ENCODE measurements around the gene PHYKPL. TPM values are rescaled to one million over a fixed set of nuclear protein-coding genes. Genes with fewer than 3 reads are reported as not detected.

The PHYKPL gene
- polyA plus RNA-seq, 1 donor from 2014 or later, result 16.9 TPM

GRCh38 chr5:178182158-178182876, 50.3 kb downstream of the PHYKPL start:
- no peak overlapping the region for H2AFZ ChIP-seq (ENCODE audit: low read depth, low read length)
- no peak overlapping the region for H3K4me2 ChIP-seq (ENCODE audit: low read length)
- no peaks in the 10 kb centered on the region for H3K9me3 ChIP-seq (ENCODE audit: low read length)
- H3K4me3 ChIP-seq (ENCODE audit: low read length), result no peak overlapping the region
- no peak overlapping the region for H3K9ac ChIP-seq (ENCODE audit: low read length)
- no peaks in the 10 kb centered on the region for H4K20me1 ChIP-seq (ENCODE audit: insufficient read depth)
- no peak overlapping the region for H3K27ac ChIP-seq (ENCODE audit: low read length)
- TF ChIP-seq REST (IDR thresholded peaks at IDR 0.05; ENCODE audit: borderline replicate concordance), result no peak
- no peak for TF ChIP-seq POLR2AphosphoS5 (IDR thresholded peaks at IDR 0.05)
- TF ChIP-seq EZH2 (IDR thresholded peaks at IDR 0.05; ENCODE audit: borderline replicate concordance, insufficient read depth, low read length, poor library complexity, severe bottlenecking), result no peak
- TF ChIP-seq CTCF (IDR thresholded peaks at IDR 0.05; ENCODE audit: poor library complexity, severe bottlenecking), result no peak
- no peak for TF ChIP-seq EP300 (conservative IDR thresholded peaks at IDR 0.05; ENCODE audit: poor library complexity, severe bottlenecking)
- TF ChIP-seq RAD21 (conservative IDR thresholded peaks at IDR 0.05), result no peak
- no peak for TF ChIP-seq SMC3 (conservative IDR thresholded peaks at IDR 0.05; ENCODE audit: poor library complexity)
- no peak for TF ChIP-seq TAF1 (IDR thresholded peaks at IDR 0.05; ENCODE audit: low read depth)
- TF ChIP-seq MXI1 (conservative IDR thresholded peaks at IDR 0.05; ENCODE audit: poor library complexity, severe bottlenecking), result no peak
- no peaks in the 10 kb centered on the region for H3F3A ChIP-seq (ENCODE audit: insufficient read depth, low read length, poor library complexity, severe bottlenecking)
- no peaks in the 10 kb centered on the region for H3K36me3 ChIP-seq (ENCODE audit: insufficient read depth, low read length)
- H3K27me3 ChIP-seq (ENCODE audit: insufficient read depth, low read depth, low read length), result no peaks in the 10 kb centered on the region
- no peaks in the 10 kb centered on the region for H3K9me2 ChIP-seq (ENCODE audit: insufficient read depth, low read length)
- H3K79me2 ChIP-seq (replicated peaks; ENCODE audit: insufficient read depth, low read length), result no peaks in the 10 kb centered on the region

GRCh38 chr5:178180141-178180863, 52.3 kb downstream of the PHYKPL start:
- no peaks in the 10 kb centered on the region for H4K20me1 ChIP-seq (ENCODE audit: insufficient read depth)
- H3K9me2 ChIP-seq (ENCODE audit: insufficient read depth, low read length), result no peaks in the 10 kb centered on the region
- H3K36me3 ChIP-seq (ENCODE audit: insufficient read depth, low read length), result no peaks in the 10 kb centered on the region
- no peak overlapping the region for H3K27ac ChIP-seq (ENCODE audit: low read length)
- H3K9ac ChIP-seq (ENCODE audit: low read length), result no peak overlapping the region
- H3K79me2 ChIP-seq (replicated peaks; ENCODE audit: insufficient read depth, low read length), result no peaks in the 10 kb centered on the region
- H3K4me2 ChIP-seq (ENCODE audit: low read length), result no peak overlapping the region
- no peak overlapping the region for H3K4me3 ChIP-seq (ENCODE audit: low read length)
- H3F3A ChIP-seq (ENCODE audit: insufficient read depth, low read length, poor library complexity, severe bottlenecking), result no peaks in the 10 kb centered on the region
- no peaks in the 10 kb centered on the region for H3K27me3 ChIP-seq (ENCODE audit: insufficient read depth, low read depth, low read length)
- no peaks in the 10 kb centered on the region for H3K9me3 ChIP-seq (ENCODE audit: low read length)
- no peak overlapping the region for H2AFZ ChIP-seq (ENCODE audit: low read depth, low read length)
- TF ChIP-seq MXI1 (conservative IDR thresholded peaks at IDR 0.05; ENCODE audit: poor library complexity, severe bottlenecking), result no peak
- no peak for TF ChIP-seq RAD21 (conservative IDR thresholded peaks at IDR 0.05)
- no peak for TF ChIP-seq EP300 (conservative IDR thresholded peaks at IDR 0.05; ENCODE audit: poor library complexity, severe bottlenecking)
- TF ChIP-seq TAF1 (IDR thresholded peaks at IDR 0.05; ENCODE audit: low read depth), result no peak
- TF ChIP-seq SMC3 (conservative IDR thresholded peaks at IDR 0.05; ENCODE audit: poor library complexity), result no peak
- TF ChIP-seq REST (IDR thresholded peaks at IDR 0.05; ENCODE audit: borderline replicate concordance), result no peak
- TF ChIP-seq EZH2 (IDR thresholded peaks at IDR 0.05; ENCODE audit: borderline replicate concordance, insufficient read depth, low read length, poor library complexity, severe bottlenecking), result no peak
- TF ChIP-seq CTCF (IDR thresholded peaks at IDR 0.05; ENCODE audit: poor library complexity, severe bottlenecking), result no peak
- no peak for TF ChIP-seq POLR2AphosphoS5 (IDR thresholded peaks at IDR 0.05)

Data from neural cell (in vitro differentiated cells).